Dermis blood vessel endothelial cell (primary cell): Measurements from ENCODE around the gene BIK. TPM values are rescaled to one million over a fixed set of nuclear protein-coding genes. Genes with fewer than 3 reads are reported as not detected.
"Not testable (repeated sequence)": the region's sequence is repeated elsewhere in the genome, so short reads cannot be mapped to it uniquely, and the experiment has no call there.

ENCODE experiments used
- DNase-seq: peaks from one replicate; pipeline ENCODE4 v3.0.0; 2010
- total RNA-seq: library from RNA; depleted of rRNA; stranded (reverse); fragments of >200 nt; gene quantifications from 2 replicates; pipeline ENCODE4 v1.2.3, GENCODE V29; 2014

Gene BIK
- total RNA-seq, 1 donor from 2014 or later: 1.9 TPM

- peak; percentile 76 for DNase-seq
Measured at GRCh38 chr22:43136255-43136654, 25.7 kb downstream of the BIK start.

GRCh38 chr22:43136801-43137200, 26.3 kb downstream of the BIK start:
- DNase-seq: no peak

GRCh38 chr22:43142880-43143562, 32.5 kb downstream of the BIK start, which contains the start of gene MCAT:
TSS of gene MCAT (minus strand) at chr22:43143398. CDS start at chr22:43143348, 50 bp downstream.
- DNase-seq: peak; percentile 49

- no peak for DNase-seq
Measured at GRCh38 chr22:43144949-43145348, 34.4 kb downstream of the BIK start.

- DNase-seq: not testable (repeated sequence)
Measured at GRCh38 chr22:43145371-43145770, 34.8 kb downstream of the BIK start.

GRCh38 chr22:43146332-43146731, 35.8 kb downstream of the BIK start:
- not testable (repeated sequence) for DNase-seq

- no peak for DNase-seq
Measured at GRCh38 chr22:43147821-43148220, 37.3 kb downstream of the BIK start.

- DNase-seq: no peak
Measured at GRCh38 chr22:43148581-43148980, 38.0 kb downstream of the BIK start.

GRCh38 chr22:43150731-43151206, 40.2 kb downstream of the BIK start:
- DNase-seq: no peak

GRCh38 chr22:43151251-43152002, 40.9 kb downstream of the BIK start, which contains the start of gene TSPO:
TSS of gene TSPO (plus strand) at chr22:43151559. CDS start at chr22:43159239, 7,680 bp downstream.
- DNase-seq: peak; percentile 55

- no peak for DNase-seq
Measured at GRCh38 chr22:43152003-43152356, 41.4 kb downstream of the BIK start.

GRCh38 chr22:43152357-43153071, 42.0 kb downstream of the BIK start:
- DNase-seq: peak; percentile 64

GRCh38 chr22:43153899-43154298, 43.3 kb downstream of the BIK start:
- DNase-seq: no peak

- no peak for DNase-seq
Measured at GRCh38 chr22:43154887-43155536, 44.5 kb downstream of the BIK start.

- no peak for DNase-seq
Measured at GRCh38 chr22:43155789-43156188, 45.2 kb downstream of the BIK start.

- no peak for DNase-seq
Measured at GRCh38 chr22:43156413-43156812, 45.9 kb downstream of the BIK start.

- DNase-seq: no peak
Measured at GRCh38 chr22:43157874-43158546, 47.5 kb downstream of the BIK start.

GRCh38 chr22:43158778-43159483, 48.4 kb downstream of the BIK start:
- no peak for DNase-seq

- DNase-seq: peak; percentile 37
Measured at GRCh38 chr22:43159484-43160178, 49.1 kb downstream of the BIK start.

GRCh38 chr22:43160497-43161126, 50.1 kb downstream of the BIK start:
- no peak for DNase-seq
